Measurements from ENCODE around the gene BMAL2.

- TF ChIP-seq POLR2AphosphoS5 (IDR thresholded peaks at IDR 0.05; ENCODE audit: low read depth, low read length) (0 out of 2 replicates have a peak, but pooled peaks have one; percentile 5), POLR2A (IDR thresholded peaks at IDR 0.05; ENCODE audit: low read depth, low read length) (no peak), TAF1 (IDR thresholded peaks at IDR 0.05; ENCODE audit: borderline replicate concordance, low read depth, low read length) (no peak)
These were observed 870 bp downstream of the BMAL2 start for GRCh38 chr12:27333403-27334009.

Data from GM12892 (cell line).